HFF-Myc (cell line): ENCODE results near the gene ADSS2.

Source experiments
- DNase-seq: peaks from one replicate; pipeline ENCODE4 v3.0.0-alpha.2; 2011; ENCODE audit warnings: low read depth; ENCODE audit errors: extremely low read depth
- H3K4me3 ChIP-seq: replicated peaks from 2 replicates; pipeline ENCODE4 v1.5.1; 2011; ENCODE audit warnings: low read depth, mild to moderate bottlenecking, control low read depth, low read length
- TF ChIP-seq, protein P1 (sequence below): IDR thresholded peaks from 2 replicates; pipeline ENCODE4 v1.5.1; 2012; ENCODE audit warnings: mild to moderate bottlenecking, low read depth, low read length, control low read depth; ENCODE audit errors: missing control alignments

ADSS2 gene

DNA sequence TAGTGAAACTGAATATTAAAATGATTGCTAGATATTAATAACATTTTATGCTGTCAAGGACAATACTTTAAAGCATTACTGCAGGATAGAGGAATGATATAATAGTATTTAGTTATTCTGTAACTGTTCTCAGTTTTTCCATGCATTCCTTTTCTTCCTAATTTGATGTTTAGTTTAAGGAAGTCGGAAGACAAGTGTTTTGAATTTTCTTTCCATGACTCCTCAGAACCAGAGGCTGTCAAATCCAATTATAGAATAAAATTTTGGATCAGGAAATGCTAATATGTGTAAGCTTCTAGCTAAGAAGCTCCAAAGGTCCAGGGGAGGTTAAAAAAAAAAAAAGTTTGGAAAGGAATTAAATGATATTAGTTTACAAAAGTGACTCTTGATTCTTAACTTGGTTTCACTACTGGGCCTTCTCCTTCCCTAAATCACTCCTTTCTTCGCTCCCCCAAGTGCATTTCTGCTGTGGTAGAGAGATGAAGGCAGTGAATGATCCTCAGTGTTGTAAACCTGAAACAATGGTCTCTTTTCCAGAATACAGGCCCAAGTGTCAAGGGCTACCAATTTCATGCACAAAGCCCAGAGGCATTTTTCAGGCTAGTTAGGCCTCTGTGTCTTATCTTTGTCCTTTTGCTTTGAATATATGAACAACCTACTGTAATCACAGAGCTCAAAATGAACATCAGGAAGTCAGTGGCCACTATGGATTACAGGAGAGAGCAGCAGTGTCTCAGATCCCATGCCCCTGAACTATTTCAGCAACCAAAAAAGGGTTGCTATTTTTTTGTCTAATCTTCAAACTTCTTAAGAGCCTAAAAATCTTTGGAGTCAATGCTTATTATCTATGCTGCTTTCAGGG lies 6.2 kb downstream of the ADSS2 start:
- H3K4me3 ChIP-seq: no peak overlapping the region
- TF ChIP-seq, protein P1, sequence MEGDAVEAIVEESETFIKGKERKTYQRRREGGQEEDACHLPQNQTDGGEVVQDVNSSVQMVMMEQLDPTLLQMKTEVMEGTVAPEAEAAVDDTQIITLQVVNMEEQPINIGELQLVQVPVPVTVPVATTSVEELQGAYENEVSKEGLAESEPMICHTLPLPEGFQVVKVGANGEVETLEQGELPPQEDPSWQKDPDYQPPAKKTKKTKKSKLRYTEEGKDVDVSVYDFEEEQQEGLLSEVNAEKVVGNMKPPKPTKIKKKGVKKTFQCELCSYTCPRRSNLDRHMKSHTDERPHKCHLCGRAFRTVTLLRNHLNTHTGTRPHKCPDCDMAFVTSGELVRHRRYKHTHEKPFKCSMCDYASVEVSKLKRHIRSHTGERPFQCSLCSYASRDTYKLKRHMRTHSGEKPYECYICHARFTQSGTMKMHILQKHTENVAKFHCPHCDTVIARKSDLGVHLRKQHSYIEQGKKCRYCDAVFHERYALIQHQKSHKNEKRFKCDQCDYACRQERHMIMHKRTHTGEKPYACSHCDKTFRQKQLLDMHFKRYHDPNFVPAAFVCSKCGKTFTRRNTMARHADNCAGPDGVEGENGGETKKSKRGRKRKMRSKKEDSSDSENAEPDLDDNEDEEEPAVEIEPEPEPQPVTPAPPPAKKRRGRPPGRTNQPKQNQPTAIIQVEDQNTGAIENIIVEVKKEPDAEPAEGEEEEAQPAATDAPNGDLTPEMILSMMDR: no peak
- DNase-seq: no peak

DNA sequence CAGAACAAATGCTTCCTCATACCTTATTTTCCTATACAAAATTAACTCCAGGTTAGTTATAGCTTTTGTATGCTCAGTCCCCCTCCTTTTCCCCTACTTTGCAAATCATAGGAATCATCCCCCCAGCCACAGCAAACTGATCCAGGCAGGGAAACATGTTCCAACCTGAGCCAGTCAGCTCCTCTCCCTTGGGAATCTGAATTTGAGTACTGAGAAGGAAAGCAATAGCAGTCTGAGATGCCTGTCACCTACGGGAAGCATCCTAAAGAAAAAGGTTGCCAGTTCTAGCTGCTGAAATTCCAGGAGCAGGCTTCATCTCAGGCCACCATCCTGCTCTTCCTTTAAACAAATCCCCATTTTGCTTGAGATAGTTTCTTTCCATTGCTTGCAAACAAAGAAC lies 6.9 kb downstream of the ADSS2 start:
- no peak for DNase-seq
- TF ChIP-seq, protein P1: no peak
- H3K4me3 ChIP-seq: no peak overlapping the region

DNA sequence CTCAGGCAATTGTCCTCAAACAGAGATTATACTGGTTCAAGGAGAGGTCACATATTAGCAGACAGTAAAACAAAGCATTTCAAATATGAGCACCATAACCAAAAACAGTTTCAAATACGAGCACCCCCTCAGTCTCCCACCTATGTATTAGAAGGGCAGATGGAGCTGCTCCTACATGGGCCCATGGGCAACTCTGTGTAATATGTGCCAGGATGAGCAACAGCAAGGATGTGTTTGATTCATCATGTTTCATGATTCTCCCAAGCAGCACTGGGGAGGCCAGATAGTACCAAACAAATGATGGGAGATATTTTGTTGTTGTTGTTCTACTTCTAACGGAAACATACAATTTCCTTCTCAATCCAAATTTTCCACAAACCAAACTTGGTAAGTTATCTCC lies 8.9 kb downstream of the ADSS2 start:
- no peak for DNase-seq
- no peak overlapping the region for H3K4me3 ChIP-seq
- TF ChIP-seq, protein P1: no peak

DNA sequence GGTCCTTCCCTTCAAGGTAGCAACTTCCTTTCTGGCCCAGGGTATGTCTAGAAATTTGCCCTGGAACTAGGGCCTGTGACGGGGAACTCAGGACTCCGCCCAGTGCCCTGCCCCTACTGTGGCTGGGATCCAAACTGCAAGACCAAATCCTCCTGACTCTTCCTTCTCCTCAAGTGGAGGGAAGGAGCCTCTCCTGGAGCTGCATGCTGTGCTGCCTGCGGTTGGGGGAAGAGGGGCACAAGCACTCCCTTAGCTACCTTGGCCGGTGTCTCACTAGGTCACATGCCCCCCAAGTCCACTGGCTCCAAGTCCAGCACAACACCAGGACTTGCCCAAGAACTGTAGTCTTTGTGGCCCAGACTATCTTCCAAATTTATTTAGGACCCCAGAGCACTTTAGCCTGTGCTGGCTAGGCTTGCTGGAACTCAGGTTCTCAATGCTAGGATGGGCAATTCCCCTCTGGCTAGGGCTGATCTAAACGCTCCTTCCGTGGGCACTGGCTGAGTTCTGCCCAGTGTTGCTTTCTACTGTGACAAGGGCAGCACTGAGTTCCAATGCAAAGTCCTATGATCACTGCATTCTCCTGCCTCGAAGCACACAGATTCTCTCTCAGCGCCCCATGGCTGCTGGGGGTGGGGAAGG lies 12.2 kb downstream of the ADSS2 start:
- no peak overlapping the region for H3K4me3 ChIP-seq
- TF ChIP-seq, protein P1: no peak
- DNase-seq: no peak

DNA sequence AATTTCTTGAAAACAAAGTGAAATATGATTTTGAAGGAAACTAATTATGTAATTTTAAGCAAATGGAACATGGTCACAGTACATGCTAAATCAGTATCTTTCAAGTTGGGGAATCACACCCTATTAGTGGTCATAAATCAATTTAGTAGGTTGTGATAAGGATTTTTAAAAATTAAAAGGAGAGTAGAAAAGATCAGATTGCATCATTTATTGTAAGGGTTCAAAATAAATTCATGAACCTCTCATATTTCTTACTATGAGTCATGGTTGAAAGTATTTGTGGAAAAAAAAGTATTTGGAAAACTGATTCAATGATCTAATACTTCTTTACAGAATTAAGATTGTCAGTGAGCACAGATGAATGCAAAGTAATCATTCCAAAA lies 14.6 kb downstream of the ADSS2 start:
- TF ChIP-seq, protein P1: no peak
- no peak overlapping the region for H3K4me3 ChIP-seq
- DNase-seq: no peak

DNA sequence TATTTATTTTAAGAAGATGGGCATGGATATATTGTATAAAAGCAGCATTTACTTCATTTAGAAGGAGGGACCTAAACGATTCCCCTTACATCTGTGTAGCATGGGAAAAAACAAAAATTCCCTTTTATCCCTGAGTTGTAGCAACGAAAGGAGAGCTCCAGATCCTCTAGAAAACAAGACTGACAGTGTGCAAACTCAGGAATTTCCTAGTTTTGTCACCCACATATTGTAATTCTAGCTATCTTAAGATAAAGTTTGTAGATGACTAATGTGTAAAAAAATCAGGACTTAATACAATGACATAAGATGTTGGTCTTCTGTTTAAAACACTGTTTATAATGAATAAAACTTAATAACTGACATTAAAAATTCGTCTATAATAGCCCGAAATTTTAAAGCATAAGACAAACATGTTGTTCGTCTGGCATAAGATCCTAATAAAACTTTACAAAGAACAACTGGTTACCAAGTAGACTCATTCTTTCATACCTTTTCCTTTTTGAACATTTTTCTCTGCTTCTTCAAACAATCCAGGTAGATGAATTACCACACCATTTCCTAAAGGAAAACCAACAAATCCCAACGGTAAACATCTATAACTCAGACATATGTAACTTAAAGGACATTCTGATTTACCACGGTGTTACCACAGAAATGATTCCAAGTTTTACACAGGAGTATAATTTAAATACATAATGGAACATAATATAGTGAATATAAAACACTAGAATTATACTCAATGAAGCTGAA lies 15.2 kb downstream of the ADSS2 start:
- no peak for DNase-seq

More for the DNA sequence above, 15.2 kb downstream of the ADSS2 start:
- TF ChIP-seq, protein P1: no peak
- no peak overlapping the region for H3K4me3 ChIP-seq
